GM13976 (cell line): ENCODE measurements around the gene GJA3.
A peak's percentile ranks its signal among the peaks of the same experiment; 100 is the strongest.

Source experiments
- DNase-seq: peaks from one replicate; pipeline ENCODE4 v3.0.0; 2012; ENCODE audit warnings: low spot score
- in situ Hi-C: fragments of 300-500 bp; cut with MboI; formaldehyde crosslinking; loops from one replicate; pipeline ENCODE4 v1.12.0; 2022; ENCODE audit warnings: low sequenced_read_pairs, mixed read lengths, inconsistent platforms; ENCODE audit not compliant: unreplicated experiment
- TF ChIP-seq, protein P1 (sequence below): IDR thresholded peaks from 2 replicates; pipeline ENCODE4 v1.5.1; 2012; ENCODE audit warnings: borderline replicate concordance, mild to moderate bottlenecking; ENCODE audit not compliant: insufficient read depth; ENCODE audit errors: extremely low read depth, missing control alignments, control extremely low read depth

Gene GJA3

DNA sequence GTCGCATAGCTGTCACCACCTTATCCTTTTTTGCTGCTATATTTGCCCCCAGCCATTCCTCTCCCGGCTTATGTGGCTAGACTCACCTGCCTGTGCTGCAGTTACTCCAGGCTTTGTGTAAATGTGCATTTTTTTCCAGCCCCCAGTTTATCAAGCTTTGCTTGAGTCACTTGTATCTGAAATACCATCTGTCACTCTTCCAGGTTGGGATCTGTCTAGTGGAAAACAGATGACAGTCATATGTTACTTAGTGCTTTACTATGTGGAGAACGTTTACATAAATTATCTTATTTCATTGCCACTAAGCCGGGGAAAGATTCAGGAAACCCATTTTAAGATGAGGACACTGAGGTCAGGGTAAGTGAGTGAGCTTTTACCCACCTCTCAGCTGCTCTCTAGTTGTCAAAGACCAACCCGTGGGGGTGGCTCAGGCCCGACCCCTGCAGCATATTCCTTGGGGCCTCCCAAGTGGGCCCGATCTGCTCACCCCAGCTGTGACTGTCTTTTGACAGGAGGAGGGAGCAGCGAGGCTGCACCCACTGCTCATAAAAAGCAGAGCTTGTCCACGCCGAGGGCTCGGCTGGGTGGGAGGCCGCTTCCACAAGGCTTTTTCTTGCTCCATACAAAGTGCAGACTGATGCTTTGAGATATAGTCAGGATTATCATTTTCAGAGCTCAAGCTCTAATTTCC, 24.7 kb upstream of the GJA3 start:
- in situ Hi-C loops, result loop anchor here (25.0 kb wide), 3 partner anchors 527 to 727 kb away; partner anchors contain the start of genes IL17D and XPO4
- DNase-seq, result no peak
- TF ChIP-seq, protein P1, sequence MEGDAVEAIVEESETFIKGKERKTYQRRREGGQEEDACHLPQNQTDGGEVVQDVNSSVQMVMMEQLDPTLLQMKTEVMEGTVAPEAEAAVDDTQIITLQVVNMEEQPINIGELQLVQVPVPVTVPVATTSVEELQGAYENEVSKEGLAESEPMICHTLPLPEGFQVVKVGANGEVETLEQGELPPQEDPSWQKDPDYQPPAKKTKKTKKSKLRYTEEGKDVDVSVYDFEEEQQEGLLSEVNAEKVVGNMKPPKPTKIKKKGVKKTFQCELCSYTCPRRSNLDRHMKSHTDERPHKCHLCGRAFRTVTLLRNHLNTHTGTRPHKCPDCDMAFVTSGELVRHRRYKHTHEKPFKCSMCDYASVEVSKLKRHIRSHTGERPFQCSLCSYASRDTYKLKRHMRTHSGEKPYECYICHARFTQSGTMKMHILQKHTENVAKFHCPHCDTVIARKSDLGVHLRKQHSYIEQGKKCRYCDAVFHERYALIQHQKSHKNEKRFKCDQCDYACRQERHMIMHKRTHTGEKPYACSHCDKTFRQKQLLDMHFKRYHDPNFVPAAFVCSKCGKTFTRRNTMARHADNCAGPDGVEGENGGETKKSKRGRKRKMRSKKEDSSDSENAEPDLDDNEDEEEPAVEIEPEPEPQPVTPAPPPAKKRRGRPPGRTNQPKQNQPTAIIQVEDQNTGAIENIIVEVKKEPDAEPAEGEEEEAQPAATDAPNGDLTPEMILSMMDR, result no peak

DNA sequence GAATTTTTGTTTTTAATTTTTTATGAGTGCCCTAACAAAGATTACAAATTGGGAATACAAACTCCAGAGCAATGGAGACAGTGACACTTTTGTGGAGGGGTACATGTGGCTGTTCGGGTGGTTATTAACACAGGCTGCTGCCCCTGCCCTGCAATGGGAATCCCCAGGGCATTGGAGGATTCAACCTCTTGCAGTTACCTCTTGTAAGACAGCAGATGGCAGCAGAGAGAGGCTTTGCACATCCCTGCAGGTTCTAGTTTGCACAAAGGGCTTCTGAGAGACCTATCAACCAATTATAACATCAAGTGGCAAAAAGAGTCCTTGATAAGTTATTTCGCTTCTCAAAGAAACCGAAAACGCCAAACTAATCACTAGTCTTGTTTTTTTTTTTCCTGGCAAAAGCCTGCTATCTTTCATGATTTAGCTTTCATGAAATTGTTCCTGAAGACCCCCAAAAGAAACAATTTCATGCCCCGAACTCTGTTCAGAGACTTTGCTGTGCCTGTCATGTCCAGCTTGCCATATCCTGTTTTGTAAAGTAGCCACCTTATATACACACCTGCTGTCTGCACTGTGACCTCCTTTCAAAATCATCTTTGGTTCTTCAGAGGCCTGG, 21.5 kb upstream of the GJA3 start:
- TF ChIP-seq, protein P1, result peak; percentile 78
- DNase-seq, result peak; percentile 82
- in situ Hi-C loops, result loop anchor here (25.0 kb wide), 3 partner anchors 530 to 730 kb away; partner anchors contain the start of genes IL17D and XPO4

GRCh38 chr13:20181188-20181587, 20.3 kb upstream of the GJA3 start:
- TF ChIP-seq, protein P1, result no peak
- DNase-seq, result no peak
- in situ Hi-C loops, result loop anchor here (25.0 kb wide), 3 partner anchors 531 to 731 kb away; partner anchors contain the start of genes IL17D and XPO4

GRCh38 chr13:20178156-20178555, 17.3 kb upstream of the GJA3 start:
- in situ Hi-C loops, result loop anchor here (25.0 kb wide), 3 partner anchors 534 to 734 kb away; partner anchors contain the start of genes IL17D and XPO4
- no peak for DNase-seq
- TF ChIP-seq, protein P1, result no peak

GRCh38 chr13:20177049-20177831, 16.4 kb upstream of the GJA3 start:
- TF ChIP-seq, protein P1, result no peak
- DNase-seq, result no peak
- in situ Hi-C loops, result loop anchor here (25.0 kb wide), 3 partner anchors 535 to 735 kb away; partner anchors contain the start of genes IL17D and XPO4
